Mucosa of descending colon (tissue), 3 donors: ENCODE measurements around the gene FABP3. TPM values are rescaled to one million over a fixed set of nuclear protein-coding genes. Genes with fewer than 3 reads are reported as not detected.

Source experiments
- ATAC-seq: fragments of 200-7000 bp; cut with Tn5 transposase; one replicate; pipeline ENCODE4 v1.9.1; 2020; ENCODE audit warnings: mild to moderate bottlenecking, moderate library complexity
- DNase-seq, 3 donors: peaks; one replicate each; pipeline ENCODE4 v3.0.0-alpha.2; 2020
- H3K36me3 ChIP-seq: fragments of 200-600 bp; one replicate; pipeline ENCODE4 v1.8.0; 2021; ENCODE audit warnings: low read depth, mild to moderate bottlenecking
- H3K4me1 ChIP-seq: fragments of 200-600 bp; one replicate; pipeline ENCODE4 v1.8.0; 2021; ENCODE audit warnings: low read depth, mild to moderate bottlenecking
- H3K4me3 ChIP-seq: fragments of 200-600 bp; one replicate; pipeline ENCODE4 v1.8.0; 2021; ENCODE audit warnings: mild to moderate bottlenecking
- H3K9me3 ChIP-seq: fragments of 200-600 bp; one replicate; pipeline ENCODE4 v1.8.0; 2021; ENCODE audit warnings: mild to moderate bottlenecking
- CTCF ChIP-seq: fragments of 200-600 bp; IDR thresholded peaks from one replicate; pipeline ENCODE4 v1.8.0; 2022; ENCODE audit warnings: antibody characterized with exemption, mild to moderate bottlenecking
- intact Hi-C, 2 donors: fragments of 100-400 bp; cut with DNase I in 1 of 2; cut with micrococcal nuclease in 1 of 2; formaldehyde crosslinking; loops; one replicate each; pipeline versions ENCODE4 v1.11.0 to v1.11.1; 2022; cut with DNase I, micrococcal nuclease
- long read RNA-seq, 2 donors: library from polyadenylated mRNA; unstranded; transcript quantifications; one replicate each; pipeline ENCODE4 v2.0.0, GENCODE V29; 2019 to 2021
- total RNA-seq, 3 donors: library from RNA; stranded (reverse); fragmentation: NEBNext Ultra II Directional in 2 of 3; extraction: Animal tissue kit (Norgen Biotek cat#: 25700) in 2 of 3; gene quantifications; one replicate each; pipeline versions ENCODE4 v1.2.1 to v1.2.4, GENCODE V29; 2021 to 2023
- donor health status: DM: no; HTN: no; CAD: no; lungs with moderate emphysema.
- donor health status: DM: no; HTN: no; CAD: no.
- donor health status: DM: no; HTN: yes; CAD: no.

Gene FABP3
- total RNA-seq, result 1 to 10 TPM; 5.6 to 7.8 (median 7.1) TPM
- long read RNA-seq, donor 1, partial matches to known transcripts, result 0 of 4 reads
- long read RNA-seq, donor 1, other reads (novel, unspliced or antisense), result 2 of 4 reads
- long read RNA-seq, donor 2, partial matches to known transcripts, result 0 of 3 reads
- long read RNA-seq, donor 2, other reads (novel, unspliced or antisense), result 1 of 3 reads

- Histone ChIP-seq H3K9me3 (no peaks in the 10 kb centered on the region), H3K4me3 (no peak within 1 kb of the TSS), H3K36me3 (no peaks in the 10 kb centered on the region), H3K4me1 (peaks cover 27% of the 10 kb centered on the region)
- DNase-seq (peak; percentile 88 to 91 (median 89)), ATAC-seq (peak; percentile 81)
- TF ChIP-seq CTCF, result no peak
- intact Hi-C loops, result no loop called here
Measured at GRCh38 chr1:31373056-31373896, at the start of gene FABP3. Gene FABP3 (minus strand): TSS chr1:31373076. CDS start chr1:31373014, 62 bp downstream.

GRCh38 chr1:31421371-31422040 lies 48.6 kb upstream of the FABP3 start:
- Histone ChIP-seq H3K4me1 (peaks cover 27% of the 10 kb centered on the region), H3K4me3 (no peak overlapping the region), H3K9me3 (no peaks in the 10 kb centered on the region), H3K36me3 (no peaks in the 10 kb centered on the region)
- TF ChIP-seq CTCF, result no peak
- ATAC-seq (no peak), DNase-seq (no peak)
- intact Hi-C loops, result no loop called here

- Histone ChIP-seq H3K4me3 (no peak overlapping the region), H3K4me1 (peaks cover 23% of the 10 kb centered on the region), H3K36me3 (no peaks in the 10 kb centered on the region), H3K9me3 (no peaks in the 10 kb centered on the region)
- intact Hi-C loops, result no loop called here
- no peak for DNase-seq
- no peak for ATAC-seq
- no peak for TF ChIP-seq CTCF
Measured at GRCh38 chr1:31420716-31421115, 47.8 kb upstream of the FABP3 start.

DNA sequence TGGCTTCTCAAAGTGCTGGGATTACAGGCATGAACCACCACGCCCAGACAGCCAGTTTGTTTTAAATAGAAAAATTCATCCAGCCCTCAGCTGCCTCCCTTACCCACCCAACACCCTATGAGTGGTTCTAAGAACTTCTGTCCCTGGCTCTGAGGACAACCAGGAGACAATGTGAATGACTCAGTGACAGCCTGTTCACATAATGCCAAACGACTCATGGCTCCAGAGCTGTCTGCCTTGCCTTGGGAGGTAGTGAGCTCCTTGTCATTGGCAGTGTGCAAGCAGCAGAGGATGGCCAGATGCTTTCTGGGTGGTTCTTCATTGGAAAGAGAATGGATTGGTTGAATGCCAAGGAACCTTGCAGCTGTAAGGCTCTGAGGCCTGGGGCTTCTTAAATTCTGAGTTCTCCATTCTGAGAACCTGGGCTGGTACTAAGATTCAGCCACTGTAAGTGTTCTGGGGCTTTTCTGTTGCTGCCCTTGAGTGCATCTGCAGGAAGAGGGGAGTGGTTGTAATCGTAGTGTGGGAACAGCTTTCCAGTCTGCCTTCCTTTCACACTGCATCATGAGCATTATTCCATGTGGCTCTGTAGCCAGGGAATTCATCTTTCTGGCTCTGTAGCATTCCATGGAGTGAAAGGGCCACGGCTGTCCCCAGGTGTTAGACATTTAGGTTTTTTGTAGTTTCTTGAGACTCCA lies 45.9 kb upstream of the FABP3 start:
- TF ChIP-seq CTCF, result no peak
- H3K4me1 ChIP-seq, result peaks cover 12% of the 10 kb centered on the region

GRCh38 chr1:31417148-31417547 lies 44.3 kb upstream of the FABP3 start:
- Histone ChIP-seq H3K4me3 (no peak overlapping the region), H3K9me3 (no peaks in the 10 kb centered on the region), H3K36me3 (no peaks in the 10 kb centered on the region), H3K4me1 (peaks cover 12% of the 10 kb centered on the region)
- no peak for DNase-seq
- intact Hi-C loops, result no loop called here
- TF ChIP-seq CTCF, result no peak
- no peak for ATAC-seq

More for the DNA sequence above, 45.9 kb upstream of the FABP3 start:
- Histone ChIP-seq H3K9me3 (no peaks in the 10 kb centered on the region), H3K36me3 (no peaks in the 10 kb centered on the region), H3K4me3 (no peak overlapping the region)
- DNase-seq, result no peak
- intact Hi-C loops, result no loop called here
- no peak for ATAC-seq
